Stimulated activated naive CD8-positive, alpha-beta T cell treated with anti-CD3 and anti-CD28 coated beads, Interleukin-15, amount 100 ng/mL, for 72 hours (primary cell): ENCODE results near the gene DYRK1B.
"Not testable (repeated sequence)": the region's sequence is repeated elsewhere in the genome, so short reads cannot be mapped to it uniquely, and the experiment has no call there.

Source experiments
- ATAC-seq: fragments of 150-1000 bp; cut with Tn5 transposase; 2 replicates; pipeline ENCODE4 v1.10.0; 2021; ENCODE audit warnings: mild to moderate bottlenecking, moderate library complexity
- DNase-seq, 2 donors: peaks; one replicate each; pipeline ENCODE4 v3.0.0; 2021 to 2022
- H3K27ac Mint-ChIP-seq, 2 donors: one replicate each; pipeline ENCODE4 v1.8.0; 2022; ENCODE audit warnings: mild to moderate bottlenecking in 2 of 2, mixed read lengths in 2 of 2, moderate library complexity in 2 of 2
- H3K27me3 Mint-ChIP-seq: one replicate; pipeline ENCODE4 v1.8.0; 2022; ENCODE audit warnings: mixed read lengths
- H3K4me1 Mint-ChIP-seq: one replicate; pipeline ENCODE4 v1.8.0; 2022; ENCODE audit warnings: mild to moderate bottlenecking, mixed read lengths
- H3K4me3 Mint-ChIP-seq, 2 donors: one replicate each; pipeline ENCODE4 v1.8.0; 2022; ENCODE audit warnings: mild to moderate bottlenecking in 2 of 2, mixed read lengths in 2 of 2, moderate library complexity in 1 of 2
- H3K9me3 Mint-ChIP-seq, 2 donors: one replicate each; pipeline ENCODE4 v1.8.0; 2022; ENCODE audit warnings: mixed read lengths in 2 of 2

The DYRK1B gene

GRCh38 chr19:39833464-39834286, at the start of gene DYRK1B:
DYRK1B (minus strand) TSS chr19:39834162; CDS start chr19:39831867, 2,295 bp downstream.
- DNase-seq (peak; percentile 95 to 97), ATAC-seq (peak; percentile 97)
- Mint-ChIP-seq H3K9me3 (no peaks in the 10 kb centered on the region), H3K4me1 (peaks cover 51% of the 10 kb centered on the region), H3K27me3 (no peaks in the 10 kb centered on the region), H3K4me3 (peak within 1 kb of the TSS; percentile 71 to 88), H3K27ac (peak within 1 kb of the TSS; percentile 85 to 86)

- H3K4me3 Mint-ChIP-seq, H3K4me1 Mint-ChIP-seq, H3K9me3 Mint-ChIP-seq, ATAC-seq, DNase-seq, H3K27me3 Mint-ChIP-seq: not testable (repeated sequence)
- H3K27ac Mint-ChIP-seq, result peak overlapping the region in 1 of 2 donors; percentile 72
Measured at GRCh38 chr19:39882645-39883044, 48.7 kb upstream of the DYRK1B start.

DNA sequence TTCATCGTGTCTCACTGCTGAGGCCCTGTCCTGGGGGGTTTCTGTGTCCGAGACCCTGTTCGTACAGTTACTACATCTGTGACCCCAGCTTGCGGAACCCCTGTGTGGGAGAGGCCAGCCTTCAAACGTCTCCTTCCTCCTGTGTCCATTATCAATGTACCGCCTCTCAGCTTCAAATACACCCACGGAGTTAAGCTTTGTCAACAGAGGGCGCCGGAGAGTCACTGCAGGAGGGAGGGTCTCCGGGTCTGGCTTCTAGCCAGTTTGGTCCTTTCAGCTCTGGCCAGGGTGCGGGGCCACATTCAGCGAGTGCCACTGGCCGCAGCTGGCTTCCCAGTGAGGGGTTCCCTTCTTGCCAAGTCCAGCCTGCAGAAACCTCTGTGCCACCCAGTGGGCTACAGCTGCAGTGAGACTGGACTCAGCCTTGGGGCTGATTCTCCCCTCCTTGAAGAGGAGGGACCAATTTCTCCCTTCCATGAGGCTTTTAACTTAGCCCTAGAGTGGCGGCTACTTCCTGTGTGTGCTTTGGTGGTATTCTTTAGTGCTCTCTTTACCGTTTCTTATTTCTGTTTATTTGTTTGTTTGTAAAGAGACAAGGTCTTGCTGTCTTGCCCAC, 47.6 kb upstream of the DYRK1B start:
- ATAC-seq, result peak; percentile 79
- H3K9me3 Mint-ChIP-seq, H3K4me3 Mint-ChIP-seq, H3K4me1 Mint-ChIP-seq, H3K27me3 Mint-ChIP-seq: not testable (repeated sequence)
- H3K27ac Mint-ChIP-seq, result peak overlapping the region in 1 of 2 donors; percentile 37
- DNase-seq, result peak in 1 of 2 donors; percentile 48

DNA sequence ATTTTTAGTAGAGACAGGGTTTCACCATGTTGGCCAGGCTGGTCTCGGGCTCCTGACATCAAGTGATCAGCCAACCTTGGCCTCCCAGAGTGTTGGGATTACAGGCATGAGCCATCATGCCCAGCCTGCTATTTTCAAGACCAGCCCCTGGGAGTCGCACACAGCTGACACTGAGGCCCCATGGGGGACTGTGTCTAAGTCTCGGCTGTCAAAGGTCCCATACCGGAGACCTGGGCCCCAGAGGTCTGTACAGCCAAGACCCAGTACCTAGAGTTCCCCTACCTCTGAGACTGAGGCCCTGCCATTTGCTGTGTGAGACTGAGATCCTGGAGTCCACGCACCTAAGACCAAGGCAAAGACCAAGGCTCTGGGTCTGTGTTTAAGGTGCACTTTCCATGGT, 46.3 kb upstream of the DYRK1B start:
- H3K9me3 Mint-ChIP-seq, H3K27me3 Mint-ChIP-seq, H3K27ac Mint-ChIP-seq, ATAC-seq, H3K4me1 Mint-ChIP-seq, H3K4me3 Mint-ChIP-seq, DNase-seq: not testable (repeated sequence)

DNA sequence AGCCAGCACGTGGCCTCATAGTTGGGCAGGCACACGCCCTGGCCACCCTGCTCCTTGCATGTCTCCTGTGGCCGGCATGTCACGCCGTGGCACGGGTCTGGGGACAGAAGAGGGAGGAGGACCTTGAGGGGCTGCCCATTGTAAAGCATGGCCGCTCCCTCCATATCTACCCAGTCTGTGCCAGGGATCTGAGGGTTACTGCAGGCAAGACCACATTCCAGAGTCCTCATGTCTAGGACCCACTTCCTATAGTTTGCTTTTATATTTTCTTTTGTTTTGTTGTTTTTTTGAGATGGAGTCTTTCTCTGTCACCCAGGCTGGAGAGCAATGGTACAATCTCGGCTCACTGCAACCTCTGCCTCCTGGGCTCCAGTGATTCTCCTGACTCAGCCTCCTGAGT, 45.8 kb upstream of the DYRK1B start:
- not testable (repeated sequence) for DNase-seq, H3K27me3 Mint-ChIP-seq, H3K27ac Mint-ChIP-seq, H3K4me1 Mint-ChIP-seq, H3K9me3 Mint-ChIP-seq, ATAC-seq, H3K4me3 Mint-ChIP-seq

DNA sequence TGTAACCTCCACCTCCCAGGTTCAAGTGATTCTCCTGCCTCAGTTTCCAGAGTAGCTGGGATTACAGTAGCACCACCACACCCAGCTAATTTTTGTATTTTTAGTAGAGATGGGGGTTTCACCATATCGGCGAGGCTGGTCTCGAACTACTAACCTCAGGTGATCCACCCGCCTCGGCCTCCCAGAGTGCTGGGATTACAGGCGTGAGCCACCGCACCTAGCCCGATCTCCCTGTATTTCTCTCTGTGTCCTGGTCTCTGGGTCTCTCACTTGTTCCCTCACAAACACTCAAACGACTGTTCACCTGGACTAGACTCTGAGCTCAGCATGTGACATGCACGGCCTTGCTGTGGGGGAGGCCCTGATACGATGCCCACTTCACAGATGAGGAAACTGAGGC, 44.9 kb upstream of the DYRK1B start:
- not testable (repeated sequence) for DNase-seq, ATAC-seq, H3K27me3 Mint-ChIP-seq, H3K9me3 Mint-ChIP-seq, H3K27ac Mint-ChIP-seq, H3K4me3 Mint-ChIP-seq, H3K4me1 Mint-ChIP-seq

DNA sequence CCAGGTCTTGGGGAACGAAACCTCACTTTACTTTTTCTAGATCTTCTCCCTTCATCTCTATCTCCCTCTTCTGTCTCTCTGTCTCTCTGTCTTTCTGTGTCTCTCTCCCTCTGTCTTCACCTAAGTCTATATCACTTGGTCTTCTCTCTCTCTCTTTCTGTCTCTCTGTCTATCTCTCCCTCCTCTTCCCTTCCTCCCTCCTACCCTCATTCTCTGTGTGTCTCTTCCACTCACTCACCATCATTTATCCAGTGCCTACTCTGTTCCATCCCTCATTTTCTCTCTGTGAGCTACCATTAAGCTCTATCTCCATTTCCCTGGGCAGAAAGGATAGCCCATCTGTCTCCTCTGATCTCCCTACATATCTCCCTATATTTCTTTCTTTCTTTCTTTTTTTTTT, 44.4 kb upstream of the DYRK1B start:
- H3K27me3 Mint-ChIP-seq, result no peaks in the 10 kb centered on the region
- H3K9me3 Mint-ChIP-seq, result no peaks in the 10 kb centered on the region
- H3K4me3 Mint-ChIP-seq, result no peak overlapping the region
- peak overlapping the region in 1 of 2 donors; percentile 26 for H3K27ac Mint-ChIP-seq
- DNase-seq (no peak), ATAC-seq (no peak)
- H3K4me1 Mint-ChIP-seq, result peaks cover 7% of the 10 kb centered on the region

DNA sequence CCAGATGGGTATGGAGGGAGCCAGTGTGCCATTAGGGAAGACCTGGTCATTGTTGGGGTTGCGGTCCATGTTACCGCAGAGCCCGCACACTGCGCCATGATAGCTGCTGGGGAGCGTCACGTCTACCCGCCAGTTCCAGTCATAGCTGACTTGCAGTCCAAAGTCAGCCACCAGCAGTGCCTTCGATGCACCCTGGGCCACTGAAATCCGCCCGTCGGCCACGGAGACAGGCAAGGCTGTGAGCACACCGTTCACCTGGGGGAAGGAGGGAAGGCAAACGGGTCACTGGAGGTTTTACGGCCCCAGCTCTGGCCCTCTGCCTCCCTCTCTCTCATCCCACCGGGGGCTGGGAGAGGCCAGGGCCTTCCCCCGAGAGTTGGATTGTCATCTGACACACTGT, 44.0 kb upstream of the DYRK1B start:
- not testable (repeated sequence) for H3K9me3 Mint-ChIP-seq, DNase-seq, H3K27ac Mint-ChIP-seq, ATAC-seq, H3K4me3 Mint-ChIP-seq, H3K4me1 Mint-ChIP-seq, H3K27me3 Mint-ChIP-seq

DNA sequence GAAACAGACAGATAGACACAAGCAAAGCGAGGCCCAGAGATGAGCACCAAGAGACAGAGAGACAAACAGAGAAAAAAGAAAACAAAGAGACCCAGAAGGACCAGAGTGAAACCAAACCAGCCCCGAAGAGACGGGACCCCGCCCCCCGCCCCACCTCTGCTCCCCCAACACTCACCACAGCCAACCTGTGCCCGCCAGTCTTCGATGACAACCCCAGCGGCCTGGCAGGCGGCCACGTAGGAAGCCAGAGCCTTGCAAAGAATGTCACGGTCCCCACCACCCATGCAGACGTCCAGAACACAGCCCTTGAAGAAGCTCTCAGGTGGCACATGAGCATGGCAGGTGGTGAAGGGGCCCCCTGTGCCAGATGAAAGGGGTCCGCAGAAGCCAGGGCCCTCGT, 43.5 kb upstream of the DYRK1B start:
- not testable (repeated sequence) for H3K4me3 Mint-ChIP-seq, H3K9me3 Mint-ChIP-seq, H3K4me1 Mint-ChIP-seq, H3K27ac Mint-ChIP-seq, H3K27me3 Mint-ChIP-seq
- peak; percentile 60 for ATAC-seq
- DNase-seq, result peak in 1 of 2 donors; percentile 43

GRCh38 chr19:39876486-39876885, 42.5 kb upstream of the DYRK1B start:
- not testable (repeated sequence) for ATAC-seq, H3K27ac Mint-ChIP-seq, H3K4me3 Mint-ChIP-seq, DNase-seq, H3K9me3 Mint-ChIP-seq, H3K4me1 Mint-ChIP-seq, H3K27me3 Mint-ChIP-seq

- DNase-seq, H3K4me1 Mint-ChIP-seq, H3K9me3 Mint-ChIP-seq, H3K27me3 Mint-ChIP-seq, H3K4me3 Mint-ChIP-seq, ATAC-seq: not testable (repeated sequence)
- H3K27ac Mint-ChIP-seq, result peak overlapping the region in 1 of 2 donors; percentile 22
Measured at GRCh38 chr19:39875401-39875864, 41.5 kb upstream of the DYRK1B start.

DNA sequence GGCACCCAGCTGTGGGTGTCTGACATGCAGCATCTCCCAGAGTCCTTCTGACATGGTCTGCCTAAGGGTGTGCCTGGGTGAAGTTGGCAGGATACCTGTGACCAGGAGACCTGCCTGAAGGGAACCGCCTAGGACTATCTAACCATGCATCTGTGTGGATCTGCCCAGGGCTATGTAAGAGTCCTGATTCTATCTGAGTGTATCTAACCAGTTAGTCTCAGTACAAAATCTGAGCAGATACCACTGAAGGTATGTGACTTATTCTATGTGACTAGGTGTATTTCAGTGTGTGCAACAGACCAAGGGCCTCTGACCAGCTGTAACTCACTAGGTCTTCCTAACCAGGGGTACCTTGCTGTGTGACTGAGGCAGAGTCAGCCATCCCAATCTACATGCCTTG, 40.4 kb upstream of the DYRK1B start:
- Mint-ChIP-seq H3K4me3 (no peak overlapping the region), H3K4me1 (no peaks in the 10 kb centered on the region), H3K27me3 (no peaks in the 10 kb centered on the region), H3K9me3 (no peaks in the 10 kb centered on the region), H3K27ac (no peak overlapping the region)
- DNase-seq (no peak), ATAC-seq (no peak)

DNA sequence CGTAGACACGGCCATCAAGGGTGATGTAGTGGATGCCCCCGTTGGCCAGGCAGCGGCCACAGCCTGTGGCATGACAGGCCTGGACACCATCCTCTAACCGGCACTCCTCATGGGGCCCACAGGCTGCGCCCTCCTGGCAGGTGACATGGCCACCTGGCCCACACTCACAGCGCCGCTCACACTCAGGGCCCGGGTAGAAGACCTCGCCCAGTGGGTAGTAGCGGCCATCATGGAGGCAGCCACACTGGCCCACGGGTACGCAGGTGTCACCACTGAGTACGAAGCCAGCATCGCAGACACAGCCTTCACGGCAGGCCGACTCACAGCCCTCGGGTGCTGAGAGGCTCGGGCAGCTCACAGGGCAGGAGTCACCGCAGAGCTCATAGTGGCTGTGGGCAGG, 39.4 kb upstream of the DYRK1B start:
- ATAC-seq (no peak), DNase-seq (no peak)
- H3K4me3 Mint-ChIP-seq, result no peak overlapping the region
- no peaks in the 10 kb centered on the region for H3K27me3 Mint-ChIP-seq
- no peaks in the 10 kb centered on the region for H3K9me3 Mint-ChIP-seq
- no peak overlapping the region for H3K27ac Mint-ChIP-seq
- no peaks in the 10 kb centered on the region for H3K4me1 Mint-ChIP-seq

DNA sequence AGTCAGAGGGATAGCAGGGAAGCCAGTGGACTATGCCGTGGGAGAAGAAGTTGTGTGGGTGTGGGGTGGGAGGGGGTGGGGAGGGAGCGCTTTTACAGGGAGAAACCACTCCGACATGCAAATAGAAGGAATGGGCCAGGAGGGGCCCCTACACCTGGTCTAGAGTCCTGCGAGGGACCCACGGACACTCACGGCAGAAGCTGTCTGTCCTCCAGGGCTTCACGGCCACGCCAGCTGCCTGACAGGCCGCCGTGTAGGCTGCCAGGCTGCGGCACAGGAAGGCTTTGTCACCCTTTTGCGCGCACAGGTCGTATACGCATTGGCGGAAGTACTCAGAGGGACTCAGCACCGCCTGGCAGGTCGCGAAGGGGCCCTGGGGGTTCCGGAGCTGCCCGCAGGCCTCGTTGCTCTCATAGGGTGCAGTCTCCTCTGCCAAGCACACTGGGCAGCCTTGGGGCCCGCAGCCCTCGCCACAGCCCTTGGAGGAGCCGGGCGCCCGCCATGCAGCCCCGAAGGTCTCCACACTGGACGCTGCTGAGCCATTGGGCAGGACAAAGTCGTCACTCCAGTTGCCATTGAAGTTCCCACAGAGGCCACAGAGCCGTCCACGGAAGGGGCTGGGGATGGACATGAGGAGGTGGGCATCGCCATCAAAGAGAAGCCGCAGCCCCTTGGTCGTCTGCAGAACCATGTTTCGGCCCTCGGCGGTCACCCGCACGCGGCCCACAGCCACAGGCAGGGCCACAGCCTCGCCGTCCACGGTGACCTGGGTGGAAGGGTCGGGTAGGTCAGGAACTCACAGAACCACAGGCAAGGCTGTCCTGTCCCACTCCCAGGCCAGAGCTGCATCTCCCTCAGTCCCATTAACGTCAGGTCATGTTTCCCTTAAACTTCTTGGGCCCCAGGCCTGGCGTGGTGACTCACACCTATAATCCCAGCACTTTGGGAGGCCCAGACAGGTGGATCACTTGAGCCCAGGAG, 38.2 kb upstream of the DYRK1B start:
- DNase-seq, result no peak
- Mint-ChIP-seq H3K27me3 (no peaks in the 10 kb centered on the region), H3K27ac (peak overlapping the region in 1 of 2 donors; percentile 83), H3K4me1 (no peaks in the 10 kb centered on the region), H3K9me3 (no peaks in the 10 kb centered on the region), H3K4me3 (no peak overlapping the region)
- ATAC-seq, result no peak

DNA sequence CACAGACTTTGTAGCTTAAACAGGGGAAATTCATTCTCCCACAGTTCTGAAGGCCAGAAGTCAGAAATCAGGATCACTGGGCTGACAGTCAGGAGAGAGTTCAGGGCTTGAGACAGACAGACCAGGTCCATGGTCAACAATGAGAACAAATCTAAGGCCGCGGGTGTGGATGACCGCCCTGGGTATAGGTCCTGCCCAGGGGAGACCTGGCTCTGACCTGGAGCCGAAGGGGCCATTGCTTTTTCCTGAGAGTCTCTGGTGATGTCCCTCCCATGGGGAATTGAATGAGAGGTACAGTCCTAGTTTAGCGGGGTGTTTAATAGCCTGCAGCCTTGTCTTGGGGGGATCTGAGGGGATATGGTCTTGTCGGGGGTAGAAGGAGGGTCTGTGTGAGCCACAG, 37.4 kb upstream of the DYRK1B start:
- Mint-ChIP-seq H3K27me3 (no peaks in the 10 kb centered on the region), H3K4me3 (no peak overlapping the region), H3K27ac (no peak overlapping the region), H3K4me1 (no peaks in the 10 kb centered on the region), H3K9me3 (no peaks in the 10 kb centered on the region)
- no peak for DNase-seq
- ATAC-seq, result no peak
